NCI-H345 treated with DMSO at 0.1 percent for 48 hours (cell line): ENCODE measurements around the gene TFDP1.
A peak's percentile ranks its signal among the peaks of the same experiment; 100 is the strongest.
"Not testable (repeated sequence)": the region's sequence is repeated elsewhere in the genome, so short reads cannot be mapped to it uniquely, and the experiment has no call there.

ENCODE experiments used
- DNase-seq: peaks from one replicate; lab custom pipeline; 2025; ENCODE audit not compliant: unreplicated experiment; lab: John Stamatoyannopoulos, UW

TFDP1 gene

DNA sequence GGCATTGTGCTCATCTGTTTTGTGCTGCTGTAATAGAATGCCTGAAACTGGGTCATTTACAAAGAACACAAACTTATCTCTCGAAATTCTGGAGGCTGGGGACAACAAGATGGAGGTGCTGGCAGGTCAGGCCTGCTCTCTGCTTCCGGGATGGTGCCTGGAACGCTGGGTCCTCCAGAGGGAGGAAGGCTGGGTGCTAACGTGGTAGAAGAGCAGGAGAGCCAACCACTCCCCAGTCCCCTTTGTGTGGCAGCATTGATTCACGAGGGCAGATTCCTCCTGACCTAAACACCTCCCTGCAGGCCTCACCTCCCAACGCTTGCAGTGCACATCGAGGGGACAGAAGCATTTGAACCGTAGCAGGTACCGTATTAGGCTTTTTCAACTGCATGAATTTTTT lies 34.1 kb upstream of the TFDP1 start:
- DNase-seq: no peak

DNA sequence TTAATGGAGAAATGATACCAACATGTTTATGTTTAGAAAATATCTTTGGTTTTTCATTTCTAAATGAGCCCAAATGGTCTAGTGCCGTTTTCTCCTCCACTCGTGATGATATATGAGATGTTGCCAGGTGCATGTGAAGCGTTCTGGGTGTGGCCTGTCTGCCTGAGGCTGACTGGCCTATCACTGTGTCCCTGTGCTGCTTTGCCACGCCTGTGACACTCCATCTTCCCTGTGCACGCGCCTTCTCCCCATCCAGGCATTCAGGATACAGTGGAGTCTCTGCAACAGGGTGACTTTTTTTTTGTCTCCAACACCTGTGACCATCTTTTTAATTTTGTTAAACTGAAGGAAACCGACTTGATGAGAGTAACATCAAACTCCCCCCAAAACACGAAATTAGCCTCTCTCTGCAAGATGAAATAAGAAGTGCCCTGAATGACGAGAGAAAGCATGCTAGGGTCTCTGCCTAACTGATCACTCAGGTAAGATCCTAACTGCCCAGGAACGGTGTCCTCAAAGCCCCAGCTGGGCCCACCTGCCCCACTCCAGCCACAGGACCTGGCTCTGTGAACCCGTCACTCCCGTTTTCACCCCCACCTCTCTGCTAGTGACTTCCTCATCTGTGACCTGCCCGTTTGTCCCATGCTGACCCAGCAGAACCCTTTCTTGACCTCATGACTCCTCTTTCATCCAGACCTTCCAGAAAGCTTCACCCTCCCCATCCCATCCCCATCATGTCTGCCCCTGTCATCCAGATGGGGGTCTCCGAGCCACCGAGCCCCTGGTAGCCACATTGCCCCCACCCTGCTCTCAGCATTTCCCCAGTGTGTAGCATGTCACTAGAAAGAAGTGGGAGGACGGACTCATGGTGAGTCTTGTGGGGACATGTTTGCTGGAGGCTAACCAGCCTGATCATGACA lies 33.2 kb upstream of the TFDP1 start:
- DNase-seq: peak; percentile 55

DNA sequence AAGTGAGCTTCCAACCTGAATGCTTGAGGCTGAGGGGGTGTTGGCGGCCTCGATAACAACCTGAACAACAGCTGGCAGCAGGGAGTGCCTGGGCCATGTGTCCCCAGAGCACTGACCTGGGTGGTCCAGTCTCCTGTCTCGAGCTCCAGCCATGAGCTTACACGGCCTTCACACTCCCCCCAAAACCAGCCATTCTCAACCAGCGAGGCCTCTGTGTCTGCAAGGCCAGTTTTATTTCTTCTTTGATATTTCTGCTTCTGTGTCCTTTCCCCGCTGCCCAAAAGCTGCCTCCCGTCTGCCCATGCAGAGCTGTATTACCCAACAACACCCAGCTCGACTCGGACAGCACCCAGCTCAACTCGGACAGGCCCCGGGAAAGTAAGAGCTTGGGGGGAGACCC lies 32.5 kb upstream of the TFDP1 start:
- no peak for DNase-seq

DNA sequence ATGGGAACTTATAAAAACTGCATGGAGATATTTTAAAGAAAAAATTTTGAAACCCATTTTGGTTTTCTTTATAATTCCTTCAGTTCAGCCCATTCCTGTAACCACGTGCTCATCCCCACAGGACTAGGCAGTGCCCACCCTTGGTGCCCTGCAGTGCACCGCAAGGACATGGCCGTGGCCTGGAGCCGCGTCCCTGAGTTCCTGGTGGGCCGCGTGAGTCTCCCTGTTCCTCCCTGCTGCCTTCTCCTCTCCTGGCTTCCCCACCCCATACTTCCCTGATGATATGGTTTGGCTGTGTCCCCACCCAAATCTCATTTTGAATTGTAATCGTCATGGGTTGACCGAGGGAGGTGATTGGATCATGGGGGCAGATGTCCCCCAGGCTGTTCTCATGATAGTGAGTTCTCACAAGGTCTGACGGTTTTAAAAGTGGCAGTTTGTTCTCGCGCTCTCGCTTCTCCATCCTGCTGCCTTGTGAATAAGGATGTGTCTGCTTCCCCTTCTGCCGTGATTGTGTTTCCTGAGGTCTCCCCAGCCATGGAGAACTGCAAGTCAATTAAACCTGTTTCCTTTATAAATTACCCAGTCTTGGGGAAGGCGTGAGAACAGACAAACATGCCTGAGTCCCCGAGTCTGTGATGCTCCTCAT lies 31.6 kb upstream of the TFDP1 start:
- DNase-seq: no peak

DNA sequence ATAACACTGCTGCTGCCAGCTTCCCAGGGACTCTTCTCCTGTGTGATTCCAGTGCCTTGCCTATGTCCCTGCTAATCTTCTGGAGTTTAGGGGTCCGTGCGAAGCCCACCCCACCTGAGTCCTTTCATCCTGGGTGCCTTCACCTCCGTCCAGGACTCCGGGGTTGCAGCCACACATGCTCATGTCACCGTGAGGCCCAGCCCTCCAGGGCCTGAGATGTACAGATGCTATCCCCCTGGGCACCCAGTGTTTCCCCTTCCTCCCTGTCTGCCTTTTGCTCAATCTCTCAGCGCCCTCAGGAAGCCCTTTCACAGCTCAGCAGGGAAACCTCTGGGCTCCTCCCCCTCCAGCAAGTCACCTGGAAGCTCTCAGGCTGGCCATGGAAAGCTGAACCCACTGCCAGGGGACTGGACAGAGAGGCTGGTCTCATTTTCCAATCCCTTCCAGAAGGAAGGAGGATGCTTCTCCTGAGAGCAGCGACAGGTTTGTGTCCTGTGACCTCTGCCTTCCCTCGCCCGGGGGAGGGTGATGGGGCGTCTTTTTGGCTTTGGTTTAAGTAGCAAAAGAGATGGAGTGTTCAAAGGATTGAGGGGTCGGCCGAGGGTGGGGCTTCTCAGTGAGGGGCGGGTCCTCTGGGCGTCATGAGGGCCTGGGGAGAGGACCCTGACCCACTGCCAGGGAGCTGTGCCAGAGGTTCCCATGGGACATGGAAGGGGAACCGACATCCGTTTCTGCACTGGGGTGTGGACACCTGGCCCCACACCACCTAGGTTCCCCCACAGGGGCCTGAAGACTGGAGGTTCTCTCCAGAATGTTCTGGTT lies 30.8 kb upstream of the TFDP1 start:
- no peak for DNase-seq

DNA sequence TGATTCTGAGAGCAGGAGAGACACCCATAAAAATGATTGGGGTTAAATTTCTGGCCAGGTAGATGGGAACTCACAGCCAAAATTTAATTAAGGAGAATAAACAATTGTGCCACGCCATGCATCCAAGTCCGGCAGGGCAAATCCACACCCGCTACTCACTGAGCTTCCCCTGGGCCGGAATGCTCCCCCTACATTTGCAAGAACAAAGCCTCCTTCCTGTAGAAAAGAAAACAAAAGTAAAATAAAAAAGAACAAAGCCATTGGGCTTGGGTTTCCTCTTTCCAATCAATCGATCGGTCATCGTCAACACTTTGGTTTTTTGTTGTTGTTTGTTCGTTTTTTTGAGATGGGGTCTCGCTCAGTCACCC lies 30.2 kb upstream of the TFDP1 start:
- DNase-seq: no peak

DNA sequence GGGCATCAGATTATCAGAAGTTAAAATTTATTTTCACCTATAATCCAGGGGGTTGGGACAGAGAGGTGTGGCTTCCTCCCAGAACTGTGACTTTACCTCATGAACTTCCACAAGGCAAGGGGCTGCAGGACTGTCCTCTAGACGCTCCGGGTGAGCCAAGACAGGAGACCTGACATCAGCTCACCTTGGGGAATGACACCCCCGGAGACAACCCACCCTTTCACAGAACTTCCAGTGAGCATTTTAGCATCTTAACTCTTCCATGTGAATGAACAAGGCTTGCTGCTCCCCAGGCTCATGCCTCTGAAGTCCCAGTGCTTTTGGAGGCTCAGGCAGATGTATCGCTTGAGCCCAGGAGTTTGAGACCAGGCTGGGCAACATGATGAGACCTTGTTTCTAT lies 29.4 kb upstream of the TFDP1 start:
- DNase-seq: no peak

DNA sequence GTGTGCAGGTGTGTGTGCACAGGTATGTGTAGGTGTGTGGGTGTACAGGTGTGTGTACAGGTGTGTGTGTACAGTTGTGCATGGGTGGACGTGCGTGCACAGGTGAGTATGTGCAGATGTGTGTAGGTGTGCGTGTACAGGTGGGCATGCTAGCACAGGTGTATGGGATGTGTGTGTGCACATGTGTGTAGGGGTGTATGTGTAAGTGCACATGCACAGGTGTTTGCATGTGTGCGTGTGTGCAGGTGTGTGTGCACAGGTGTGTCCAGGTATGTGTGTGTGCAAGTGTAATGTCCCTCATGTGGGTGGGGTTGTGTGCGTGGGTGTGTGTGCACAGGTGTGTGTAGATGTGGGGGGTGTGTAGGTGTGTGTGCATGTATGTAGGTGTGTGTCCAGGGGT lies 27.5 kb upstream of the TFDP1 start:
- DNase-seq: no peak

DNA sequence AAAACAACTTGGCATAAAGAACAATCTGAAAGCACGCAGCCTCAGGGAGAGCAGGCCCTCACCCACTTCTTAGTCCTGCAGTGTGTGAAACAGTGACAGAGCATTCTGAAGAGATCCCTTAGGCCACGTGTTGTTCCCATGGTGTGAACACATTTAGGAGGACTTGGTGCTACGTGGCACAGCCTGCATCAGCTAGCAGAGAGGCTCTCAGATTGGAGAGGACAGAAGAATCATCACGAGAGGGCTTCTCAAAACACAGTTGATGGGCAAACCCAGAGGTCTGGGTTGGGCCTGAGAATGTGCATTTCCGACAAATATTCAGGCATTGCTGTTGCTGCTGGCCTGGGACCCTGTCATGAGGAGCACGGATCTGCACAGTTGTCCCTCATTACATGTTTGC lies 26.1 kb upstream of the TFDP1 start:
- DNase-seq: no peak

DNA sequence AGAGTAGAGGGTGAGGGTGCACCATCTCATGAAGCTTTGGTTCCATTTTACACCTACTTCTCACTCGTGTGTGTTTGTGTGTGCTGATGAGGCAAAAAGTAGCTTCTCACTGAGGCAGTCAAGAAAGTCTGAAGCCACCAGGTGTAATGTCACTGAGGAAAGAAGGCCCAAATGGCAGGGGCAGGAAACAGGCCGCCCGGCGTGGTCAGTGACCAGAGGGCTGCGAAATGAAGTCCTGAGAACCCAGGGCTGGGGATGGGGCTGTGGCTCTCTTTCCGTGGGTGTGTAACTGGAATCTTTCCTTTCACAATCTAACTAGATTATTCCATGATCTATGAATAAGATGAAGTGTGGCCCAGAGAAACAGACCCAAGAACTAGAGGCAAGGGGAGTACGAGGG lies 25.5 kb upstream of the TFDP1 start:
- no peak for DNase-seq

DNA sequence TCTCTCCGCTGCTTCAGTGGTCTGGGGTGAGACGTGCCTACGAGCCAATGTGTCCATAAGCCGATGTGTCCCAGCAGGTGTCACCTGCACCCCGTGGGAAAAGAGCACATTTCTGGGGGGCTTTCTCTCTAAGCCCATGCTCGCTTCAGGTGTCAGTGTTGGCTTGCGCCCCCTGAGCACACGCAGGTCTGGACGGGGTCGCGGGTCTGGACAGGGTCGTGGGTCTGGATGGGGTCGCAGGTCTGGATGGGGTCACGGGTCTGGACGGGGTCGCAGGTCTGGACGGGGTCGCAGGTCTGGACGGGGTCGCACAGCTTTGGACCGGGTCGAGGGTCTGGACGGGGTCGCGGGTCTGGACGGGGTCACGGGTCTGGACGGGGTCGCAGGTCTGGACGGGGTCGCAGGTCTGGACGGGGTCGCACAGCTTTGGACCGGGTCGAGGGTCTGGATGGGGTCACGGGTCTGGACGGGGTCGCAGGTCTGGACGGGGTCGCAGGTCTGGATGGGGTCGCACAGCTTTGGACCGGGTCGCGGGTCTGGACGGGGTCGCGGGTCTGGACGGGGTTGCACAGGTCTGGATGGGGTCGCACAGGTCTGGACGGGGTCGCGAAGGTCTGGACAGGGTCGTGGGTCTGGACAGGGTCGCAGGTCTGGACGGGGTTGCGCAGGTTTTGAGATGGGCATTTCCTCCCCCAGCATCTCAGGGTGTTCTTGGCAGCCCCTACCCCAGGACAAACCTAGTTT lies 24.5 kb upstream of the TFDP1 start:
- no peak for DNase-seq

DNA sequence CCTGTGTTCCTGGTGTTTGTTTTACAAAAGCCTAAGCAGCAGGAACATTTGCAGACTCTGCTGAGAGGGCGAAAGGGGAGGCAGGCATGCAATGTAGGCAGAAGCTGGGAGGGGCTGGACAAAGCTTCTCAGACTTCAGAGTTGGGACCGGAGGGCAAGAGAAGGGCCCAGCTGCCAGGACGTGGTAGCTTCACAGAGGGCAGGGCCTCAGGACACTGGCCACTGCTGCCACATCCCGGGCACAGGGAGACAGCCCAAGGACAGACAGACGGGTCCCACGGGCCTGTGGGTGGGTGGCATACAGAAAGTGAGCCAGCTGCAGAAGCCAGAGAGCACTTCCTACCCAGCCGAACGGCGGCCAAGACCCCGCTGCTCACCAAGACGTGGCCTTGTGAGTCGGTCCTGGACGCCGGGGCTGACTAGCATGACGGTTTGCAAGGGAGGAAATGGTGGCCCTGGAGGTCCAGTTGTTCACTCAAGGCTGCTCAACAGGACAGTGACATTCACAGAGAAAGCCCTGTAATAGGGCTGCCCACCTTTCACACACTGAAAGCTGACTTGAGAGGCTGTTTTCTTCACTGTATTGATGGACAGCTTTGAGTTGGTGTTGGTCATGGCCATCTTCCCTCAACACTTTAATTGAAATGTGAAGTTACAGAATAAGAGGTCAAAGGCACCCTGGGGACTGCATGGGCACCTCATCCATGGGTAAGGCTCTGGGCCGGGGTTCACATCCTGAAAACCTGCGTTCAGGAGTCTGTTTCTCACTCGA lies 23.7 kb upstream of the TFDP1 start:
- no peak for DNase-seq

DNA sequence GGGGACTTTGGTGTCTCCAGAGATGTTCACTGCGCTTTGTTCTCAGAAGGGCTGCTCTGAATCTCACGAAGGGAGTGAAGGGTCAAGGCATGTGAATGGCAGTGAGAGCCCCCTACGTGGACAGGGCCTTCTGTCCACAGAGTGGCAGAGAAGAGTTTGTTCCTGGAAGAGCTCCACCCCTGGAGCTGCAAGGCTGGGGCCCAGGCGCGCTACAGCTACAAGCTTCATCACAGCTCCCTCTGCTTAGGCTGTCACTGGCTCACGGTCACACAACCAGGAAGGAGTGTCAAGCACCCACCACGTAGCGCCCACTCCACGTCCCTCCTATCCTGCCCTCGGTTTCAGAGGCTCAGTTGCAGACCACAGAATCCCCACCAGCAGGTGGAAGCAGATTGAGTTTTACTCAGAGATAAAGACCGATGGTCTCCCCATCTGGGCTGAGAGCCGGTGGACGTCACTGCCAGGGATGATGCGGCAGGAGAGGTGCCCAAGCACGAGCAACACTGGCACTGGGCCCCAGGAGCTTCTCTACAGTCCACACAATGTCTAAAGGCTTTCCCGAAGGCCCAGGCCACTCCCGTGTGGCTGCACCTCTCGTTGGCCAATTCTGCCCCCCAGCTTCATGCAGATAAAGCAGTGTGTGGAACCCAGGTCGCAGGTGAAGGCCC lies 23.0 kb upstream of the TFDP1 start:
- DNase-seq: no peak

DNA sequence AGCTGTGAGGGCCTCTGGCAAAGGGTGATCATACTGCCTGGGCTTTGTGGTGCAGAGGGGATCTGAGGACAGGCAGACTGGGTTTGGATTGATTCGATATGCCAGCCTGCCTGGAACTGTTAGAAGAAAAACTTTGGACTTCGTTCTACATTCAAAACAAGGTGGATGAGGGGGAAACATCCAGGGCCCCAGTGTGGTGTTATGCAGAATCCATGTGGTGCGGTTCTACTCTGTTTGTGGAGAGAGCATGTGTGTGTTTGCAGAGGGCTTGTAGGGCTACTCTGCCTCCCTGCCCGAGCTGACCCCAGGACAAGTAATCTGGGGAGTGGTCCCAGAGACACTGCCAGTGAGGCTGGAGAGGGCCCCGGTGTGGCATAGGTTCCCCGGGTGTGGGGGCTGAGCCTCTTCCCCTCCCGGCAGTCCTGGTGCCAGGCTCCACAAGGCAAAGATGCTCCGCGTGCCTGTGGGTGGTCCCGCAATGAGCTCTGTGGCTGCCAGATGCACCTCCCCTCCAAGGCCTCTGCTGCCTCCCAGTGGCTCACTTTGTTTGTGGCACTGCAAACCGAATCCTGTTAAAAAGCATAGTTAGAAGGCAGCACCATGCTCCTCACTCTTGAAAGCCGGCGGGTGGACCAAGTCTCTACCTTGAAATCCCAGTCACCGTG lies 22.3 kb upstream of the TFDP1 start:
- DNase-seq: peak; percentile 67

DNA sequence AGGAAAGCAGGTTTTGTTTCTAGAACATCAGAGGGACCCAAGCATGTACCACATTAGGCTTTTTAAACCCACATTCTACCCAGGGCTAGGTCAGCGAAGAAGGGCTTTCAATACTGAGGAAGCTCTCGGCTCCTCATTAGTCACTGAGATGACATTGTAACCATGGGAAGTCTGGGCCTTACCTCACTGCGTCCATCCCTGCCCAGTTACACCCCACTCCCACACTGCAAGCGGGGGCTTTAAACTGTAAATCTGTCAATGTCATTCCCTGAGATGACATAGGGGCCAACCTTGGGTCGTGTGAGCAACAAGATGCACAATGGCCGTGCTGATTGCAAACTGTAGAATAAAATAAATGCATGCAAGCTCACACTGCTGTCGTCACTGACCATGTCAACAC lies 21.7 kb upstream of the TFDP1 start:
- no peak for DNase-seq

DNA sequence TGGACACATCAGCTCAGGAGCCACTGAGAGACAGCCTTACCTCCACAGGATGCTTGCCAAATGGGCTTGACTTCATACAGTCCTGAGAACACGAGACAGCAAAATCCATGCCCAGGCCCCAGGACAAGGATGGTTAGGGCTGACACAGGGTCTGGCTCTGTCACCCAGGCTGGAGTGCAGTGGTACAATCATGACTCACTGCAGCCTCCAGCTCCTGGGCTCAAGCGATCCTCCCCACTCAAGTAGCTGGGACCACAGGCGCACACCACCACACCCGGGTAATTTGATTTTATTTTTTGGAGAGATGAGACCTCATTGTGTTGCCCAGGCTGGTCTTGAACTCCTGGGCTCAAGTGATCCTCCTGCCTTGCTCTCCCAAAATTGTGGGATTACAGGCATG lies 21.0 kb upstream of the TFDP1 start:
- DNase-seq: not testable (repeated sequence)

DNA sequence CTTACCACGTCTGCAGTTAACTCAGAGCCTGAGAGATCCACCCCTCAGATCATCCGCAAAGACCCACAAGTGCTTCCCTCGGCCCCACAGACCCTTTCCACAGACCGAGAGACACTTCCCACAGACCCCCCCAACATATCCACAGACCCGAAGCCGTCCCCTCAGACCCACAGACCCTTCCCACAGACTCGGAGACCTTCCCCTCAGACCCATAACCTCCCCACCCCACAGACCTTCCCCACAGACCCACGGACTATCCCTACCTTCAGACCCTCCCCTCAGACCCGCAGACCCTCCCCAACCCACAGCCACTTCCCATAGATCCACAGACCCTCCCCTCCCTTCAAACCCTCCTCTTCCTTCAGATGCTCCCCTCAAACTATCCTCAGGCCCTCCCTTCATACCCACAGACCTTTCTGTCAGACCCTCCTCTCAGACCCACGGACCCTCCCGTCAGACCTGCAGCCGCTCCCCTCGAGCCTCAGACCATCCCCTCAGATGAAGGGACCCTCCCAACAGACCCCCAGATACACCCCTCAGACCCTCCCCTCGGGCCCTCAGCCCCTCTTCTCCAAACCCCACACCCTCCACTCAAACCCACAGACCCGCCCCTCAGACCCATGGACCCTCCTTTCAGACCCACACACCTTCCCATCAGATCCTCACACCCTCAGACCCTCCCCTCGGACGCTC lies 20.1 kb upstream of the TFDP1 start:
- no peak for DNase-seq

DNA sequence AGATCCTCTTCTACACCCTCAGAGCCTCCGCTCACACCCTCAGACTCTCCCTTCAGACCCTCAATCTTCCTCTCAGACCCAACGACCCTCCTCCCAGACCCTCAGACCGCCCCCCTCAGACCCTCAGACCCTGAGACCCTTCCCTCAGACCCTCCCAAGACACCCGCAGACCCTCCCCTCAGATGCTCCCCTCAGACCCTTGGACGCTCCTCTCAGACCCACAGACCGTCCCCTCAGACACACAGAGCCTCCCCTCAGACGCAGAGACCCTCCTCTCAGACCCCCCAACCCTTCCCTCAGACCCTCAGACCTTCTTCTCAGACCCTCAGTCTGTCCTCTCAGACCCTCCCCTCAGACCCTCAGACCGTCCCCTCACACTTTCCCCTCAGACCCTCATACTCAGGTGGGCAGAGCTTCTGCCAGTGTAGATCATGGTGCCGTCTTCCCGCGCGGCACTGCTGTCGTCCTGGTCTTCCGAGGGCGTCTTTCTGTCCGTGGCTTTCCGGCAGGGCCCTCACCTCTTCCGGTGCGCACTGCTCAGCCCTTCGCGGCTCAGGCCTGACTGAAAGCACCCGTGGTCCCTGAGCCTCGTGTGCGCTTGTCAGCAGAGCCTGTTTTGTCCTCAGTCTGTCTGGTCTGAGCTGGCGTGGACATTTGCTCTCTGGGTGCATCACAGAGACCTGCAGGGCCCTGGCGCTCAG lies 18.9 kb upstream of the TFDP1 start:
- no peak for DNase-seq
